ENCODE results near the gene SPNS2. TPM values are rescaled to one million over a fixed set of nuclear protein-coding genes. Genes with fewer than 3 reads are reported as not detected.

Gene SPNS2
- polyA plus RNA-seq, 10 donors = 4.1 to 10.2 (median 7.1) TPM

DNA sequence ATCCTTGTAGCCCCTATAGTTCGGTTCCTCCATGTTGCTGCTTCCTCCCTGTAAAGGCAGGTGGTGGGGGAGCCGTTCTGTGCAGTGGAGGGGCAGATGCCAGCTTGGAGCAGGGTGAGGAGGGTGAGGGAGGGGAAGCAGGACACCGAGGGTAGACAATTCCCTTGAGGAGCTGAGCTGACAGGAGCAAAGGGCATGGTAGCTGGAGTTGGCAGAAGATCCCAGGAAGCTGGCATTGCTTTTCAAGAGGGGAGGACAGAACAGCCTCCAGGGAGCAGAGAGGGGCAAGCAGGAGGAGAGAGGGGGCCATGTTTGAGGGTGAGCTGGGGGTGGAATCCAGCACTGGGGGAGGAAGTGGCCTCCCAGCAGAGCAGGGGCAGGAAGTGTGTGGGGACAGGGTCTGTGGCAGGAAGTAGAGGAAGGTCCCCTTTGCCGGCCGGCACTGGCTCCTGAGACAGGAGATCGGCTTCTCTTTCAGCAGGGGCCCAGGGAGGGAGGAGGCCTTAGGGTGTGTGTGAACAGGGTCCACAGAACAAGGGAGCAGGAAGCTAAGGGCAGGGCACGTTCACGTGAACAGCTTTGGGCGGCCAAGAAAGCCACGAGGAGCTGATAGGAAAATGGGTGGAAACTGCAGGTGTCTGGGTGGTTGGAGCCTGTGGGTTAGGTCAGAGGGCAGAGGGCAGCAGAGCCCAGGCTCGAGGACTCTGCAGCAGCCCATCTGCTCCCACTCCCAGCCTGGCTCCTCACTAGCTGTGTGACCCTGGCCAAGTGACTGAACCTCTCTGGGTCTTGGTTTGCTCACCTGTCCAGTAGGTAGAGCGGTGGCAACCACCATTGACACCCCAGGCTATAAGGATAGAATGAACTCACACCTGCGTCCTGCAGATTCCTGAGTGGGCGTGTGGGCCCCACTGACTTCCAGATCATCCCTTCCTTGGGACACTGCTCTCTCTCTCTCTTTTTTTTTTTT, 17.5 kb upstream of the SPNS2 start:
- DNase-seq = no peak

DNA sequence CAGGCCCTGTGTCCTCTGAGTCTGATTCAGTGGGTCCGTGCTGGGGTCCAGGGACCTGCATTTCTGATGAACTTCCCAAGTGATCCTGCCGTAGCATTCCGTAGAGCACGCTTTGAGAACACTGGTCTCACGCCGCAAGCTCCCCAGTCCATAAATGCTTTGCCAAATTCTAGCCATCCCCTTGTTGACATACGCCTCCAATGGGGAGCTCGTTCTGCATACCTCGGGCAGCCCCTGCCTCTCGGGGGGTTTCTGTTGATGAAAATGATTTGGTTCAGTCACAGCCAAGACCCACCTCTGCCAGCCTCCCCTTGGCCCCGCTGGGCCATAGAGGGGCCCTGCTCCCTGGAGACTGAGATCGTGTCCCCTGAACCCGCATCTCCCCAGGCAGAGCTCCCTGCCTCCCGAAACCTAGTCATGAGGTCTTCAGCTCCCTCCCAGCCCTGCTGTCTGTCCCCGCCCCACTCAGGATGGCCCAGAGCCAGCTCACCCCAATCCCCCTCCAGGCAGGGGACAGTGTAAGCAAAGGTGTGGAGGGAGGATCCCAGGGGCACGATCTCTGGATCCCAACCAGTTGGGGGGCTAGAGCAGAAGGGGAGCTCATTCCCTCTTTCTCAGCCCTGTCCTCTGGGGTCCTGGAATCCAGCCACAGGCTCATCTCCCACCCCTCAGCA, 16.2 kb upstream of the SPNS2 start:
- DNase-seq = no peak

DNA sequence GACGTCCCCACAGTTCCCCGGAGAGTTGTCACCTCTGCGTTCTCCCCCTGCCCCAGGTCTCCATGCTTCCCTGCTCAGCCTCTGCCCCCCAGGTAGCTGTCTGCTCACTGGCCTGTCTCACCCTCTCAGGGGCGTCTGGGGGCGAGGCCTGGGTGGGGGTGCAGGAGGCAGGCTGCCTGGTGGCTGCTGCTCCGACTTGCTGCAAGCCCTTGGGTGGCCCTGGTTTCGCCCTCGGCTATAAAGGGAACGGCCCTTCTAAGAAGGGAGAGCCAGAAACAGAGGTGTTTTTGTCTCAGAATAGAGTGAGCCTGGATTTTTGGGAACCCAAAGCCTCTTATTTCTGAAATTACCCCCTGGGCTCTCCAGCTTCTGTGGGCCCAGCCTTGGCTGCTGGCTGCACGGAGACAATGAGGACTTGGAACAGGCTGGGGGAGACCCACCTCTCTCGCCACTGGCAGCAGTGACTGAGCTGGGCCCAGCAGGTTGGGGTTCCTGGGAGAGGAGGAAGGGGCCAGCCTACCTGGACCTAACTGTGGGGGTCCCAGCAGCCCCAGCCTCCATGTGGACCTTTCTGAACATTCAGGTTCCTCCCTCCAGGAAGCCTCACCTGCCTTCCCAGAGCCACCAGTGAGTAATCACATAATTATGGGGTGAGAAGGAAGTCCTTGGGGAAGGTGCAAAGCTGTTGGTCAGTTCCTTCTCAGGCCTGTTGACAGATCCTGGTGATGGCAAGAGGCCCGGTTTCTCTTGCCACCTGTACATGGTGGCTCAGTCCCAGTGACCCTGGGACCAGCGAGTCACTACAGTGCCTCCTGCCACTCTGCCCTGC, 15.5 kb upstream of the SPNS2 start:
- no peak for DNase-seq

DNA sequence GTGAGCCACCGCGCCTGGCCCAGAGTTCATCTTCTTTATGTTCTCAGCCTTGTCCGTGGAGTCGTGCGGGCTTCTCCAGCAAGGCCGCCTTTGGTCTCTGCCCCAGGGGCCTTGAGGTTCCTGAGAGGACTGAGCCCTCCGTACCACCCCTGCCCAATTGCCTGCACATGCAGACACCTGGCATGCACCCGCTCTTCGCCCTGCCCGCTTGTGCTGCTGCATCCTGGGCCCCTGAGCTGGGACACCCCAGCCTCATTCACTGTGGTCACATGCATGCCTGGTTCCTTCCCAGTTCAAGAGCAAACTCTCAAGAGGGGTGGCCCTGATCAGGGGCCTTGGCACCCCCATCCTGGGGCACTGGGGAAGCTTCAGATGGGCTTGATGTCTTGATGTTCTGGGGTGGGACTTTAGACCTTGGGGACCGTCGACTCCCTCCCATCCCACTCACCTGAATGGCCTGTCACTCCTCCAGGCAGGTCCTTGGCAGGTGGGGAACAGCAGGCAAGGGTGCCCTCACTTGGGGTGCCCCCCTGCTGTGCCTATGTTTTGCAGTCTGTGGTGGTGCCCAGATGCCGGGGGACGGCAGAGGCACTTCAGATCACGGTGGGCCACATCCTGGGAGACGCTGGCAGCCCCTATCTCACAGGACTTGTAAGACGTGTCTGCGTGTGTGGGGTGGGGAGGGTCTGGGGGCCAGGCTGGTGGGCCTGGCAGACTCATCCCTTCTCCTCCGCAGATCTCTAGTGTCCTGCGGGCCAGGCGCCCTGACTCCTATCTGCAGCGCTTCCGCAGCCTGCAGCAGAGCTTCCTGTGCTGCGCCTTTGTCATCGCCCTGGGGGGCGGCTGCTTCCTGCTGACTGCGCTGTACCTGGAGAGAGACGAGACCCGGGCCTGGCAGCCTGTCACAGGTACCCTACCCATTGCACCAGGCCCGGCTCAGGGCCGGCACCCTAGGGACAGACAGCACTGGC, 12.7 kb upstream of the SPNS2 start:
- no peak for DNase-seq

DNA sequence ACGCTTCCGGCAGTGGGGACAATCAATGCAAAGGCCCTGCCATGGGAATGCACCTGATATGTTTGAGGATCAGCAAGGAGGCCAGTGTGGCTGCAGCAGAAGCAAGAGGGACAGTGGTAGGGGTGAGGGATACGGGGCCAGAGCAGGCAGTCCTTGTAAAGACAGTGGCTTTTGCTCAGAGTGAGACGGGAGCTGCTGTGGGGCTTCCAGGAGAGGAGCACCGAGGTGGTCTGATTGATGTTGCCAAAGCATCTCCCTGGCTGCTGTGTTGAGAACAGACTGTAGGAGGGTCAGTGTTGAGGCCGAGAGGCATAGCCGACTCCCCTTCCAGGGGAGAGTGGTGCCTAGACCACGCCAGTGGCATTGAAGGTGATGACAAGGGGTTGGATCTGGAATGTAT, 11.4 kb upstream of the SPNS2 start:
- DNase-seq = no peak

DNA sequence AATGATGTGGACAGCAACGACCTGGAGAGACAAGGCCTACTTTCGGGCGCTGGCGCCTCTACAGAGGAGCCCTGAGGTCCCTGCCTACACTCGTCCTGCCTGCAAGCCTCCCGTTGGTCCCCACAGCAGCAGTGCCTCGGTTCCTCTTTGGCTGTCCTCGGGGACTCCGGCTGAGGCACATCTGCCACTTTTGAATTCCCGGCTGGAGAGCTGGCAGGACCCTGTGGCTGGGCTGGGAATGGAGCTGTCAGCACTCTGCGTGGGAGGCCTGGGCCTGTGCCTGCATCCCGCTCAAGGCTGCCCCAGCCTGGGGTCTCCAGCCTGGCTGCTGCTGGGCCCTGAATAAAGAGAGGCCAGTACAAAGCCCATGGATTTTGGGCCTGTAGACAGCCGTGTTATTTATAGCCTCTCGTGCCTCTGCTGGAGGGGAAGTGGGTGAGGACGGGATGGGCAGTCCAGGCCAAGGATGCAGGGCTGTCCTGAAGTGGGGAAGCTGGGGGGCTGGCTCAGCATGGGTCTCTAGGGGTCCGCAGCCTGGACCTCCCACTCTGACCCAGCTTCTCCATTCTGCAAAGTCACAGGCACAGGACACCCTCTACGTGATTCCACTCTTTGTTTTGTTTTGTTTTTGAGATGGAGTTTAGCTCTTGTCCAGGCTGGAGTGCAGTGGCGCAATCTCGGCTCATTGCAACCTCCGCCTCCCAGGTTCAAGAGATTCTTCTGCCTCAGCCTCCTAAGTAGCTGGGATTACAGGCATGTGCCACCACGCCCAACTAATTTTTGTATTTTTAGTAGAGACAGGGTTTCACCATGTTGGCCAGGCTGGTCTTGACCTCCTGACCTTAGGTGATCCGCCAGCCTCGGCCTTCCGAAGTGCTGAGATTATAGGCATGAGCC, 10.6 kb upstream of the SPNS2 start:
- no peak for DNase-seq

DNA sequence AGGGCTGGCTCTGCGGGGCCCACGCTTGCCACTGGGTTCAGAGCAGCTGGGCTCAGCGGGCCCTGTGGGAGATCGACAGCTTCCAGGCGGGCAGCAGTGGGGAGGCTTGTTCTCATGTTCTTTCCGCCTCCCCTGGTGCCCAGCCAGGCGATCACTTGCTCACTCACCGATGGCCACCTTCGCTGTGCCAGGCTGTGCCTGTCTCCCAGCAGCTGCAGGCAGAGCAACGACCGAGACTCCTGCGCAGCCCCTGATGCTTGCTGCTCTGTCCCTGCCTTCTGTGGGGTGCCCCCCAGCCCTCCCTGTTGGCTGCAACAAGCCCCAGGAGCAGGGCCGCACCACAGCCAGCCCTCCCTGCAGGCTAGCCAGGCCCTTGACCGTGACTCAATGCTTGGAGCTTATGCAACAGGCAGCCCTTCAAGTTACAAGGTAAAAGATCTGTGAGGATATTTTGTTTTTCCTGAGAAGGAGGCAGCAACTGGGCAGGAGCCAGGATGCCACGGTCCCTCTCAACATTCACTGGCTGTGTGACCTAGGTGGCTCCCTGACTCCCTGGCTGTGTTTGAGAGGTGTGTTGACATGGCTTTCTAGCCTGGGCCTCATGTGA, 9.6 kb upstream of the SPNS2 start:
- no peak for DNase-seq

DNA sequence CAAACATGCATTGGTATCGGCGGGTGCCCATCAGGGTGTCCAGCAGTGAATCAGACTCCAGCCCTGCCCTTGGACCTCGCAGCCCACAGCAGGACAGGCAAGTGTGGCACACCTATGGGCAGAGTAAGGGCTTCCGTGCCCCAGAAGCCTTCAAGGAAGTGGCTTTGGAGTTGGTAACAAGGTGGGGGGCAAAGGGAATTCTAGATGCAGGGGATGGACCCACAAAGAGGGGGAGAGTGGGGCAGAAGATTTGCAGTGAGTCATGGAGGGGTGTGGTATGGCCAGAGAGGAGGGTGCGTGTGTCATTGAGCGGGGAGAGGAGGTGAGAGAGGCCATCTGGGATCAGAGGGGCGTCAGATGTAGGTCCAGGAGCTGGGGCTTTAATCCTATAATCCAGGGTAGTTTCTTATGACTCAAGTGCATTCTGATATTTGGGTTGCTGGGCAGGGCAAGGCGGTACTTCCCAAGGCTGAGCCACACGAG, 8.5 kb upstream of the SPNS2 start:
- DNase-seq = no peak

DNA sequence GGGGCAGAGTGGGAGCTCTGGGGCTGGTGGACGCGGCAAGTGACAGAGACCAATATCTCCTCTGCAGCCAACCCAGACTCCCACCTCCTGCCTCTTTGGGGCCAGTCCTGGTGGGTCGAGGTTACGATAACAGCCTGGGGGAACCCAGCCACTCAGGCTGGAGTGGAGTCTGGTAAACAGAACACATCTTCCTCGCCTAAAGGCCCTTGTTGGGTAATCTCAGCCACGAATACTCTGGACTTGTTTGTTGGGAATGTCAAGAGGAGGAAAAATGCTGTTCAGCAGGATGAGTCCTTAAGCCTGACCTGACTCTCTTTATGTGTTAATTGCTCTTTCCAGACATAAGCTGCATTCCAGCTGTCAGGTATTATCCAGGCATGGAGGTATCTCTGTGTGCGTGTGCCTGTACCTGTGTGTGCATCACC, 8.0 kb upstream of the SPNS2 start:
- no peak for DNase-seq

DNA sequence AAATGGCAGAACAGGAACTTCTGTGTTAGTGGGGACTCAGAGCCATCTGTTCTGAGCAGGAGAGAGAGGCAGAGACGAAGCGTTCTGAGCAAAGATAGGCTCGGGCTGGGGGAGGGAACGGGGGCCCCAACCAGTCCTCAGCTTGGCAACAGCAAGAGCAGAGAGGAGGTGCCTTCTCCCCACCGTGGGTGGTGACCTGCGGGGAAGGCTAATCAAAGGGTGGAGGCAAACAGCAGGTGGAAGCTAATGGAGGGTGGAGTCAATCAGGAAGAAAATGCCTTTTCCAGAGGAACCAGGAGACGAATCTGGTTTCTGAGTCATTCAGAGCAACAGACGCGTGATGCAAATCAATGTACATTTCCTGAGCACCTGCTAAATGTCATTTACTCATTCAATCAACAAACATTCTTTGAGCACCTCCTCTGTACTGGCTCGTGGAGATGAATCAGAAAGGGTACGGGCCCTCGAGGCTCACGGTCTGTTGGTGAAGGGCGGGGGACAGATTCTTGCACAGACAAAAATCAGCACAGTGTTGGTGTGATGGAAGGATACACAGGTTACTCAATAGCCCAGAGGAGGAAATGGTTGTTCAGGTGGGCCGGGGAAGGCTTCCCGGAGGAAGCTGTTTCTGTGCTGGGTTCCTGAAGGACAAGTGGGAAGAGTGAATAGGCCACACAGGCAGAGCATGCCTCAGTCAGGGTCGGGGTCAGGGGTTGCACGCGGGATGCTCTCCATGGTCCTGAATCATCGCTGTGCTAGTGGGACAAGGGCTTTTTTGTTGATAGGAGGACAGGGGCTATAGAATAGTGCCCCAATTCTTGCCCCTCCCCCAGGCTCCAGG, 5.7 kb upstream of the SPNS2 start:
- DNase-seq = peak; percentile 23 to 72 (median 60)

DNA sequence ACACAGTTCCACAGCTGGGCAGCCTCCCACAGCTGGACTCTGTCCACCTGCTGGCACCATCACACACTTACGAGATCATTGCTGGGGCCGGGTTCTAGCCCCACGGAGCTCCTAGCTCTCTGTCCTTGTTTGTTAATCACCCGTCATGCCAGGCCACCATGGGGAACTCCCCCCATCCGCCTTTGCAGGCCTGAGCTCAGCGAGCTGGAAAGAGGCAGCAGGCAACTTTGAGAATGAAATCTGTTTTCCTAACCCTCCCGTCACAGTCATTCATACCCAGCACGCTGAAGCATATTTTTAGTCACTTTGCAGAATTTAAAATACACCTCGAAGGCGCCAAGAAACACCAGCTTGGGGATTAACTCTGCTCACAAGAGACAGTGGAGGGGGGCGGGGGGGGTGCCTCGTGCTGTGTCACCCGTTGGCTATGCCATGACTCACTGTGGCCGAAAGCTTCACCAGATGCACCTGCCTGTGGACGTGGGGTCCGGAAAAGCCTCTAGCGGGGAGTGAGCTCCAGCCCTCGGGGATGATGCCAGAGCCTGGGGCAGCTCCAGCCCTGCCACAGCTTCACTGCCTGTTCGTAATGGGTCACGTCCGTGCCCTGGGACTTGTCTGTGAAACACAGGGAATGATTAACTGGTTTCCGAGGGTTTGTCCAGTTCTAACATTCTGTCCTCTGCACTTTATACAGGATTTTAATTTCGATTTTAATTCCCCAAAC, 1.4 kb upstream of the SPNS2 start:
- no peak for DNase-seq

DNA sequence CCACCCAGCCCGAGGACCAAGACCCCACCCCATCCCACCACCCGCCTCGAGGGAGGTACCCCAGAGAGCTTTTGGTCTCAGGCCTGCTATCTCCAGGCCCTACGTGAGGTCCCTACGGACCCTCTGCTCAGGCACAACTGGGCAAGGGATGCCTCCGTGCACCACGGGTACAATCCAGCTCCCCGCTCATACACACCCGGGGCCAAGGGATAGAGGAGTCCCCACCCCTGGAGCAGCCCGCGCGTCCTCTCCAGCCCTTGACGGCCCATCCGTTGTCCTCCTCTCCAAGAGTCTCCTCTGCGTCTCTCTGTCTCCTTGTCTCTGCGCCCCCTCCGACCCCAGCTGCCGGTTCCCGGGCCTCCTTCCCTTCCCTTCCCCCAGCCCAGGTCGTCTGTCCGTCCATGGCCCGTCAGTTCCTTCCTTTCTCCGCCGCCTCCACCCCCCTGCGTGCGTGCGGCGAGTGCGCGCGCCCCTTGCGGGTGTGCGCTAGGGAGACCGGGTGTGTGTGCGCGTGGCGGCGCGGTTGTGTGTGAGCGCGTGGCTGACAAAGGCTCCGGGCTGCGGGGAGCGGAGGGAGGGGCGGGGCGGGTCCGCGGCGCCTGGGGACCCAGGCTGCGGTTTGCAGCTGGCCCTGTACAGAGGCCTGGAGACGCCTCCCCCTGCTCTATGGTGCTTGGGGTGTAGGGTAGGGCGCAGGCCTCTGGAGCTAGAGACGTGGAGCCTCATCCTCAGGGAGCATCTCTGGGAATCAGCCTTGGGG, 930 bp downstream of the SPNS2 start:
- DNase-seq = peak in 1 of 3 donors; percentile 58

DNA sequence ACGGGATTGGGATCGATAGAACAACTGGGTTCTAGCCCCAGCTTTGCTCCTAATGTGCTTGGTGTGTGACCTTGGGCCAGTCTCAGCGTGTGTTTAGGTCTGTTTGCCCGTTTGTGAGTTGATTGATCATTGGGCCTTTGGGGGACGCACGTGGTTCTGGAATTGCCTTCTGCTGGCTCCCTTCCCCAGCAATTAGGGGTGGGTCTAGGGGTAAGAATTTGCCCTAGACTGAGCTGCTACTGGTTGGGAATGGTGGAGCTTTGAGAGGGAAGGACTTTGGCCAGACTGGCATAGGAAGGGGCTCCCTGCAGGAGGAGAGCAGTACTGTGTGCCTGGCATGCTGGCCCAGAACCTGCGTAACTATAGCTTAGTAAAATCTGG, 1.5 kb downstream of the SPNS2 start:
- DNase-seq = no peak

DNA sequence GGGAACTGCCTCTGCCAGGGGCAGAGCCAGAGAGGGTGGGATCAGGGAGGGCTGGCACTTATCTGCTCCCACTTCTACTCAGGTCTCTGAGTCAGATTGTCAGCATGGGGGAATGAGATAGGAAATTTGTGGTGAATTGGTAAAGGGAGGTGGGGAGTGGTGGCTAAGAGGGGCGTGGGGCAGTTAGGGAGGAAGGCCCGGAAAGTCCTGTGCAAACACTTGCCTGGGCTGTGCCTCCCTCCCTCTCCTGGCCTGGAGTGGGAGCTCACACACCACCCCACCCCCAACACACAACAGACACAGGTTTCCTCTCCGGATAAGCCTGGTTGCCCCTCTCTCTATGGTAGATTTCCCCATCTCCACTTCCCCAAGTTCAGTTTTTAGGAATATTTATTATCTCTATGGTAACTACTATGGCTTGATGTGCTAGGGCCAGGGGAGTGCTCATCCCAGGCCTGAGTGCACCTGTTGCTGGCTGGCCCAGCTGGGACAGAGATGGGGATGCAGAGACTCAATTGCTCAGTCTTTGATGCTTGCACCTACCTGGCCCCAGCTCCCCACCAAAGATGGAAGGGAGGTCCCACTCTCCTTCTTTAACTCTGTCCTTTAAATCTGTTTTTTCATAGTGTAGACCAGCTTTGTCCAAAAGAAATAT, 2.7 kb downstream of the SPNS2 start:
- DNase-seq = no peak

DNA sequence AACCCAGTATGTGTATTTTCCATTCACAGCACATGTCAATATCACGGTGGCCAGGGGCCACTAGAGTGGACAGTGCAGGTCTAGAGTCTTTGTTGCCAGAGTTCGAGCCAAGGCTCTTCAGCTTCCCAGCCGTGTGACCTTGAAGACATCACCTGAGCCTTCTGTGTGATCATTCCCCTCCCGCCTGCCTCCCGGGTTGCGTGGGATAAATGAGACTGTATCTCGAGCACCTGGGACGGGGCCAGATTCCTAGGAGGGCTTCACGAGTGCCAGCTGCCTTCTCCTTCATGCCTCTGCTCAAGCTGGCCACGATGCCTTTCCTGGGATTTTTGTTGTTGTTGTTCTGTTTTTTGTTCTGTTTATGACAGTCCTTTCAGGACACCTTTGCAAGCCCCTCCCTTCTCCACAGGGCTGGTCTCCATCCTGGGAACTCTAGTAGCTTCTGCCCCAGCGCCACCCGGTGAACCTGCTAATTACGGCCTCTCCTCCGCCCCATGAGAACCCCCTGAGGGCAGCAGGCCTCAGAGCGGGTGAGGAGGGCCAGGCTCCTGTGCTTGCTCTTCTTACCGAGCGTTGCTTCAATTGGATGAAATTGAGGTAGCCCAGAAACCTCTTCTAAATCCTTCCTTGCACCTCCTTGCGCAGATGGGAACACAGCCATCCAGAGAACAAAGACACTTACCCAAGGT, 3.9 kb downstream of the SPNS2 start:
- DNase-seq = no peak
